NCI-H1105 (cell line): Measurements from ENCODE around the gene KCND3.

Experiments
- DNase-seq: peaks from one replicate; lab custom pipeline; 2025; lab: John Stamatoyannopoulos, UW

KCND3 gene

DNA sequence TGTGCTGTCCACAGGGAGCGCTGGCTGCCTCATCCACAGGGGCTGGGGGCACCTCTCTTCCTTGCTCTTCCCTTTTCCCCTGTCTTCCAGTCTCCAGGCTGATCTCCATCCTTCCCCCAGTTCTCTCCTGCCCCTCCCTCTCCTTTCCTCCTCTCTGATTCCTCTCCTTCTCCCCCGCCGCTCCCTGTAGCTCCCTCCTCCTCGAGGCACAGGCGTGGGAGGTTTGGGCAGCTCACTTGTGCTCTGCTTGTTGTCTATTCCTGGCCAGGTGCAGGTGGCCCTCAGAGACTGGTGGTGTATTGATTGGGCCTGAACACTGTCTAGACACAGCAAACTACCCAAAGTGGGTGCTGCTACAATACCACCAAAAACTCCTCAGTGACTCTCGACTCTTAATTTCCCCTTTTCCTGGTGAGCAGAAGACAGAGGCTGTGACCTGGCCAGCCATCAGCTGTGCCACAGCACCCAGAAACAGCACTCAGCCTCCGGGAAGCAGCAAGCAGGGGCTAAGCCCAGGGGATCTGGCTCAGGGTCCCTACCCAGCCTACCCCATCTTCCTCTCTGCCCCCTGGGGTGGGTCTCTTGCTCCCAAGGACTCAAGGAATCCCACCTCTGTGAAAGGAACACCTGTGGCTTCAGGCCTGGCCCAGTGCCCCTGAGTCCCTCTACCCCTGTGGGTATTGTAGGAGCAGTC, 140.5 kb downstream of the KCND3 start:
- DNase-seq: no peak

GRCh38 chr1:111847466-111847865, 142.0 kb downstream of the KCND3 start:
- DNase-seq: peak; percentile 66

GRCh38 chr1:111846842-111847241, 142.6 kb downstream of the KCND3 start:
- DNase-seq: no peak

- no peak for DNase-seq
Measured at GRCh38 chr1:111843177-111843576, 146.3 kb downstream of the KCND3 start.

DNA sequence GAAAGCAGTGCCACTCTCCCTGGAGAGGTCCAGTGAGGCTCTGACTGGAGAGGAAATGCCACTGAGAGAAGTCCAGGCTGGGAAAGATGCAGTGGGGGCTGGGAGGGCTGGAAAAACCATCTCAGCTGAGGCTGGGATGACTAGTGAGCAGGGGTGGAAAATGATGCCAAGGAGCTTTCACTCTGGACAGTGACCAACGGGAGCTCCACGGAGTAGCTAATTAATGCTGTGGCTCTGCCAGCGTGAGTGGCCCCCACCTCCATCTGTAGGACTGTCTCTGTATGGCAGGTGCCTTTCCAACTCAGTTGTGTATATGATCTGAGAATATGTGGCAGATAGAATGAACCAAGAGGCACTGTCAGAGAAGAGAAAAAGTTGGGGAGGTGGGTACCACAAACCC, 147.1 kb downstream of the KCND3 start:
- DNase-seq: no peak

DNA sequence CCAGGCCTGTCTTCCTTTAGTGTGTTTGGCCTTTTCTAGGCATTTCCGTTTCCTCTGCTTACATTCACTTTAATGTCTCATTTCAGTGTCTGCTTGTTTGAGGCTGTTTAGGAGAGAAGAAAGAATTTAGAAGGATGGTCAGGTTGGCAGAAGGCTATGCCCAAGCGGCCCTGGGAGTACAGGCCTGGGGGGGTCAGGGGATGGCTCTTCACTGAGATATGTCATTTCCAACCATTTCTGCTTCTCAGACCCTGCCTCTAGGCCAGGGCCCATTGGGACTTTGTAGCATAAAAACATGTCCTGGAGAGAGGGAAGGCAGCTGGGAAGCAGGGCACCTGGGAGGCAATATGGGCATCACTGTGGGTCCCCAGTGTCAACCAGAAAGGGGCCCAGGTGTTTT, 147.7 kb downstream of the KCND3 start:
- DNase-seq: no peak

GRCh38 chr1:111841189-111841588, 148.3 kb downstream of the KCND3 start:
- no peak for DNase-seq

DNA sequence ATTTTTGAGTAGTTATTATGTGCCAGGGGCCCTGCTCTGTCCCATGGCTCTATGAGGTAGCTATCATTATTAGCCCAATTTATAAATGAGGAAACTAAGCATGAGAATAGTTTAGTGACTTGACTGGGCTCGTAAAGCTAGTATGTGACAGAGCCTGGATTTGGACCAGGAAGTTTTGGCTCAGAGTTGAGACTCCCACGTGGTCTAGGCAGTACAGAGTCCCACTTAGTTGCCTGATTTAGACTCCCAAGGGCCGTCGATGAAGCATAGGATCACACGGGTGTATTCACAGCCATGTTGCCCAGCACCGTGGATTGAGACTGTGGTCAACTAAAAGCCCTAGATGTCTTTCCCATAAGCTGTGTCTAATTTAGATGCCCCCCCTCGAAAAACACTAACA, 152.1 kb downstream of the KCND3 start:
- DNase-seq: no peak

- no peak for DNase-seq
Measured at GRCh38 chr1:111836111-111836510, 153.4 kb downstream of the KCND3 start.

- no peak for DNase-seq
Measured at GRCh38 chr1:111835514-111835913, 154.0 kb downstream of the KCND3 start.

- DNase-seq: no peak
Measured at GRCh38 chr1:111834956-111835355, 154.5 kb downstream of the KCND3 start.

DNA sequence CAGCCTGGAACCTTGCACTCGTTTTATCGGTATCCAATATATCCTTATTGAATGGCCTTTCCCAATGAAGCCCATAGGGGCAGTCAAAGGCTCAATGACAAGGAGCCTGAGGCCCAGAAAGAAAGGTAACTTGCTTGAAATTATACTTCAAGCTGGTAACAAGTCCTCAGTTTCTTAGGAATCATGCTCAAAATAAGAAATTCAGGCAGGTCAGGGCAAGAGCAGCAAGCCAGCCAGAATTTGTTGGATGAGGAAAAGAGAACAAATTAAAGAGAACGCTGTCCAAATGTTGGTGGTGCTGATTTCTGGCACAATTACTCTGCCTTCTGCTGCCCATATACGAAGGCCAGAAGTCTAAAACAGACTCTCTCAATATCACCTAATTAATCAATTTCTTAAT, 156.1 kb downstream of the KCND3 start:
- DNase-seq: no peak

DNA sequence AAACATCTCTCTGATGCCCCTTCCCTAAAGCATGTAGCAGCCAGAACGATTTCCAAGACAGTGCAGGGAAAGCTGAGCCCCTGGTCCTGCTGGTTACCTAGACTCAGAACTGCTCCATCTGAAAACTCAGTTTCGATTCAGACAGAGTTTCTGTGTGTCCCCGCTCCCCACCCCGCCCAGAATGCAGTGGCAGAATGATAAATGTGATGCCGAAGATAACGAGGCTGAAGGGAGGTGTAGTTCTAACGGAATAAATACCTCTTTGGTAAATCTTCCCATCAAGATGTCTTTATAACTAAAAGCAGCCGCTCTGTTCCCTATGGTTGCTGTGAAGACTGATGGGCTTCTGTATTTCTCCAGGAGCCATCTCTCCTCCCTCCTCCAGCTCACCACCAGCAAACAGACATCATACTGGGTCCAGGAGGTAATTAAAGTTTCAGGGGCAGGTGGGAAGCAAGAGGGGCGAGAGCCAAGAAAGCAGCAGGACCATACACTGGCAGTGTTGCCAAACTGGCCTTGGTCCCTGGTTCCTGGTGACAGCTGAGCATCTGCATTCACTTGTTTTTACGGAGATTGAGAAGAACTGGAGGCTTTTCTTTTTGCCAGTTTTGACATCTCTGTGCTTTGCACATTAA, 156.8 kb downstream of the KCND3 start:
- no peak for DNase-seq

DNA sequence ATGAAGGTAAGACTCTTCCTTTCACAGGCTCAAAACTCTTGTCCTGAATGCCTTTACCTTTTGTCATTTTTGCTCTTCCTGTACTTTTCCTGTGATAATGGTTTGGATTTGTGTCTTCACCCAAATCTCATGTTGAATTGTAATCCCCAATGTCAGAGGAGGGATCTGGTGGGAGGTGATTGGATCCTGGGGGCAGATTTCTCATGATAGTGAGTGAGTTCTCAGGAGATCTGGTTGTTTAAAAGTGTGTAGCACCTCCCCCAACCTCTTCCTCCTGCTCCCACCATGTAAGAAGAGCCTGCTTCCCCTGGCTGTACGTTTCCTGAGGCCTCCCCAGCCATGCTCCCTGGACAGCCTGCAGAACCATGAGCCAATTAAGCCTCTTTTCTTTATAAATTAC, 158.3 kb downstream of the KCND3 start:
- DNase-seq: no peak

DNA sequence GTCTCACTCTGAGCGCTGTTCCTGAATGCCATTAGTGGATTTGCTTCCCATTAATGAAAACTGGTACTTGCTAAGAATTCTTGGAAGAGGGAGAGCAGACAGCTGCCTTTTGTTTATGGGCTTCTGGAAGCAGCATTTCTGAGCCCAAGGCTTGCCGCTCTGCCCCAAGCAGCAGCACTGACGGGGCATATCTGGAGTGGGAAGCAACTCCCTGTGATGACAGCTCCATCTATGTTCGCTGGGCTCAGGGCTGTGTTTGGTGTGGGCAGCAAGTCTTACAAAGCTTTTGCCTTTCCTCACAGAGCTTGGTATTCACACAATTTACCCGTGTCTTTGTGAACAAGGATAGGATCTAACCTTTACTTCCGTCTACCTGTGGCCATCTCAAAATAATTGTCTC, 161.5 kb downstream of the KCND3 start:
- DNase-seq: no peak

- no peak for DNase-seq
Measured at GRCh38 chr1:111826278-111826677, 163.2 kb downstream of the KCND3 start.

DNA sequence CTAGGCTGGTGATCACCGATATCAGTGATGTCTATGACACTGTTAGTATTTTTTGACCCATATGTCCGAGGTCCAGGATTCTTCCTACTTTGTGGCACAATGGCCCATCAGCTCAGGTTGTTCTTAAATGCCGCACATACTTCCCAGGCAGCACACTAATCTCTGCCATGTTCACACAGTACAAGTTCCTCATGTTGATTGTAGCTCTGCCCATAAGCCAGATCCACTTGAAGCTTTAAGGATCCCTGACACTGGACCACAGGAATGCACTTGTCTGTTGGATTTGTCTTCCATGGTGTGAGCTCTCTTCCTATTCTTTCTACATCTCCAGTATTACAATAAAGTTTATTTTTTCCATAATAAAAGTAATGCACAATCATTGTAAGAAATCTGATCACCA, 164.3 kb downstream of the KCND3 start:
- no peak for DNase-seq

DNA sequence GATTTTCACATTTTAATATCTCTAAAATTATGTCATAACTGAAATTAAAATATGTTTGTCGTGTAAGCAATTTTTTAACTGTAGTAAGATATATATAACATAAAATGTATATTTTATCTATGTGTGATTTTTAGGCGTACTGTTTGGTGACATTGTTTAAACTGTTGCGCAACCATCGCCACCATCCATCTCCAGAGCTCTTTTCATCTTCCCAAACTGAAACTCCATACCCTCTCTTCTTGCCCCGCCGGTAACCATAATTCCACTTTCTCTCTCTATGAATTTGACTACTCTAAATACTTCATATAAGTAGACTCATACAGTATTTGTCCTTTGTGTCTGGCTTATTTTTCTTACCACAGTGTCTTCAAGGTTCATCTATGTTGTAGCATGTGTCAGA, 167.3 kb downstream of the KCND3 start:
- DNase-seq: no peak

DNA sequence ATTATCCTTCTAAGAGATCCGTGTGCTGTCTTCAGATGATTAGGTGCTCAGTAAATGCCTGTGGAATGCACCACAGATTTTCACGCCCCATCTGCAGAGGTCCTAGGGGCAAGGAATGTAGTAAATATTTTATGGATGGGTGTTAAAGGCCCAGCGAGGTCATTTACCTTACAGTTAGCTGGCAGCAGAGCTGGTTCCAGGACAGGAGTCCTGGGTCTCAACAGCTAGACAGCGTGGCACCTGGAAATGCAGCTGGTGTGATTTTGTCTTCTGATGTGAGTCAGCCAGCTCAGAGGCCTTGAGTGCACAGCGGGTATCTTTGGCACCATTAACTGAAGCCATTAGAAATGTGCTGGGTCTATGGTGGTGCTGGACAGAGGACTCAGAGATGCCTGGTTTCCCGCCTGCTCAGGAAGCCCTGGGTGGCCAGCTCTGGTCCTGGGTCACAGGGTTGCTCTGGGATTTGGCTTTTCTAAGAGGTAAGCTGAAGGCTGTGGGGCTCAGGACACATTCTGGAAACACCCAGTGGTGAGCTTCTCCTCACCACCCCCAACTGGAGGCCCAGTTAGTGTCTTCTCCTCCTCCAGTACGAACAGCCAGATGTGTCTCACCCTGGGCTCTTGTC, 168.2 kb downstream of the KCND3 start:
- DNase-seq: no peak

DNA sequence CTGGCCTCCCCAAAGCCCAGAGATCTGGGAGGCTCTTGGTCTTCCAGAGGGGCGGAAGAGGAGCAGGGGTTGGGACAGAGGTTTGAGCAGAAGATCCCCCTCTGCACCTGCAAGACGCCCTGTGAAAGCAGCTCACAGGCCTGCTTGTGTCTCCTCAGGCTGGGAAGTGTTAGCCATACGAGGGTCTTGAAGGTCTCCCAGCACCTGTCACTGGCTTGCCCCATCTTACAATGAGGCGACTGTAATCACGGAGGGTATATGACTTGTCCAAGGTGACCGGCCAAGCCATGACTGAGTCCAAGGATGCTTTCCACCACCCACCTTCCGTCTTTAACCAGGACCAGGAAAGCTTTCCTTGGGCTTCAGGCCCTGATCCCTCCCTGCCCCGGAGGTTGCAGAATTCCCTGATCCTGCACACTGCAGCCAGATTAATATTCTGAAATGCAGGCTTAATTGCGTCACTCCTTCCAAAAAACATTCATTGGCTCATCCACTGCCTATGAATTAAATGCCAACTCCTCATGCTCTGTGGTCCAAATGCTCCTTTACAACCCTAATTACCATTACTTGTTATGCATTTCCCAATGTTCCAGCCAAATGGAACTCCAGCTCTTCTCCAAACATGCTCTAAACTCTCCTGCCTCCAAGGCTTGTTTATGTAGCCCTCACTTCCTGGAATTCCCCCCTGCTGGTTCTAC, 169.8 kb downstream of the KCND3 start:
- no peak for DNase-seq

- no peak for DNase-seq
Measured at GRCh38 chr1:111818546-111818945, 170.9 kb downstream of the KCND3 start.

GRCh38 chr1:111818081-111818480, 171.4 kb downstream of the KCND3 start:
- no peak for DNase-seq

DNA sequence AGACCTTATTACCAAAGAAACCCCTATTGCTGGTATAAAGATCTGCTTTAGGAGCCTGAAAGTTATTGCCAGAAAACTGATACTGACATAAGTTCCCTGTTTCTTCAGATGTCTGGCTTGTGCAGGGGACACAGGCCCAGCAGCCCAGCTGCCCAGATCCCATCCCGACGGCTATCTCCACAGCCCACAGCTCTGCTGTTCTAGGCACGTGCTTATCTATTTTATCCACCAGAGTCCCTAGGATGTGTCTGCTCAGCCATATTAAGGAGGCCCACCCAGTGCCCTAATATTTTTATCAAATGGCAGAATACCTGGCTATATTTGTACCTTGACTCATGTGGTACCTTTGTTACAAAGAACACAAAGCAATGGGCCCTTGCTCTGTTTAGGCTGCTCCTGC, 174.8 kb downstream of the KCND3 start:
- DNase-seq: no peak
